Activated CD4-positive, alpha-beta T cell treated with anti-CD3 and anti-CD28 coated beads, Interleukin-2, amount 50 U/mL, for 24 hours (primary cell): ENCODE data around the gene CDKN3.
"Not testable (repeated sequence)": the region's sequence is repeated elsewhere in the genome, so short reads cannot be mapped to it uniquely, and the experiment has no call there.

Source experiments
- DNase-seq, 2 donors: peaks; one replicate each; pipeline ENCODE4 v3.0.0-alpha.2; 2020; ENCODE audit warnings: low read depth in 1 of 2, low spot score in 1 of 2

Gene CDKN3

DNA sequence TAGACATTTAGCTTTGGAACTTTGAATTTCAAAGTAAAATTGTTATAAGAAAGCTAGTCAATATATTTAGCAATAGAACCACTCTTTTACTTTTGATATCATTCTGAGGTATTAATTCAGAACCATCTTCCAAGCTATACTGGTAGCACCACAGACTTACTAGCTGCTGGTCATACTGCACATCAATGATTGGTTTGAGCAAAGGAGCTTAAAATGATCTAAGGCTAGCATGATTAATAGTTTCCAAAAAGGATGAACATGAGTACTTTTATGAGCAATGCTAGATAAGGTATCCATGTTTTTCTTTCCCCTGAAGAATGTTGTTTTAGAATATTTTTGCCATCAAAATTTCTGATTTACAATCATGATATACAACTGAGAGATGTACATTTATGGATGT is 27.2 kb downstream of the CDKN3 start:
- no peak for DNase-seq

DNA sequence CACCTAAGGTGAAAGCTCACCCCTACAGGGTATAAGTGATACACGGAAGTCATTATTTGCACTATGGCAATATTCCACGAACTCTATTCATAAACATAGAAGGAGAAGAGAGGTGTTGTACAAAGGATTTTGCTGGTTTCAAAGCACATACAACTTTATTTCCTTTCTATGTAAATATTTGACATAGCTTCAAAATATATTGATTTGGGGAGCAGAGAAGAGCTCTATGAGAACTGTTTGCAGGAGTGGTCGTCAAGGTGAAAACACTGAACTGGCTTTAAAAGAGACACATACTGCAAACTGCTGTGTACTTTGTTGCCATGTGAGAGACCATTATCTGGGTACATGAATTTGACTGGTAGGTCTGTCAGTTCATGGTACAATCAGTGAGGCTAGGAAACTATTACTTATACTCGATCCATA is 27.7 kb downstream of the CDKN3 start:
- DNase-seq, result no peak

- no peak for DNase-seq
These were observed 28.3 kb downstream of the CDKN3 start for GRCh38 chr14:54425068-54425467.

DNA sequence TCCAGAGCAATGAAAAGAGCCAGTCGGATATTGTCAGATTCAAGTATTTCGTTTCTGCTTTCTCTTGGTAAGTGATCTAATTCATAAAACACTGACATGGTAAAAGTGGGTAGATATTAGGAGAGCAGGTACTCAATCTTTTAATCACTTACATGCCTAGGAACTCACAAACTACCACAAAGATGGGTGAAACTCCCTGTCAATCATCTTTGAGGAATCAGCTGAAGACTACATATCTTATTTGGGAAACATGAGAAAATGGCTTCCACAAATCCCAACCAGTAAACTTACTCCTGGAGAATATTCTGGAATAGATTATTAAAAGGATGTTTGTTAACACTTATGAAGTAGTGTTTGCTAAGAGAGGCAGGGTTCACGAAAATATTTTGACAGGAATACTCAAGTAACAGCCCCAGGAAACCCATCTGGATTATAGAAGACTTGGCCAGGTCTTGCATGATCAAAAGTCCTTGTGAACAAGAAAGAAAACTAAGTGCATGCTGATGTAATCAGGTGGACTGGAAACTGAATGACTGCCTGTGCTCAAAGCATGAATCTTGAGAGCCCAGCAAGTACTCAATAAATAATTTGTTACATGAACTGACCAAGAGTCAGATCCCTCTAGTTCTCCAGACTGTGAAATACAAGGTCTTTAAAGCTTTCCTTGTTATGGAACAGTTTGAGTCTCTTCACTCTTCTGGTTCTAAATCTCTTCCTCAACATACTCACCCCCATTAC is 28.9 kb downstream of the CDKN3 start:
- DNase-seq, result no peak

GRCh38 chr14:54427871-54428270 is 31.1 kb downstream of the CDKN3 start:
- no peak for DNase-seq

GRCh38 chr14:54428527-54428926 is 31.7 kb downstream of the CDKN3 start:
- DNase-seq, result no peak

- peak in 1 of 2 donors; percentile 13 for DNase-seq
These were observed 38.7 kb downstream of the CDKN3 start for GRCh38 chr14:54435500-54435981.

GRCh38 chr14:54437954-54438353 is 41.1 kb downstream of the CDKN3 start:
- DNase-seq, result not testable (repeated sequence)

DNA sequence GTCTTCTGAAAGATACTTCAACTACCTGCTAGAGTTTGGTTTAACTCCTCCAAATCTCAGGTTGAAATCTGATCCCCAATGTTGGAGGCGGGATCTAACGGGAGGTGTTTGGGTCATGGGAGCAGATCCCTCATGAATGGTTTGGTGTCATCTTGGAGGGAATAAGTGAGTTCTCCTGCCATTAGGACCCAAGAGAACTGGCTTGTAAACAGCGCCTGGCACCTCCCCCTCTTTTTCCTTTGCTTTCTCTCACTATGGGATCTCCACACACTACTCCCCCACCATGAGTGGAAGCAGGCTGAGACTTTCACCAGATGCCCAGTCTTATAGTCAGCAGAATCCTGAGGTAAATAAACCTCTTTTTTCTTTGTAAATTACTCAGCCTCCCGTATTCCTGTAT is 41.9 kb downstream of the CDKN3 start:
- DNase-seq, result no peak

GRCh38 chr14:54440037-54440436 is 43.2 kb downstream of the CDKN3 start:
- DNase-seq, result no peak

DNA sequence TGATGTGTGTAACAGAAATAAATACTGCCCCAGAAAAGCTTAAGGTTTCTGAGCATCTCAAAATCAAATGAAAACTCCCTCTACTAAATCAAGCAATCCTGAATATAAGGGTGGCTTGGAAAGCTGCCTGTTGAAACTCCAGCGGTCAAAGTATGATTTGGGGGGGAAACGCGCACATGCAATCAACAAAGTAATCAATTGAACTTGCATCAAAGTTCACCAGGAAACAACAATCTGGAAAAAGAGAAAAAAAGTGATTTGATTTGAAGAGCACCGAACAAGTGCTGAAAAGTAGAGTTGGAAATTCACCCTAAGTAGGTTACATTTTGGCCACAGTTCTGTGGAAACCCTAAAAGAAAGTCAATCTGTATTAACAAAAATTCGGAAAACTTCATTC is 43.7 kb downstream of the CDKN3 start:
- no peak for DNase-seq

DNA sequence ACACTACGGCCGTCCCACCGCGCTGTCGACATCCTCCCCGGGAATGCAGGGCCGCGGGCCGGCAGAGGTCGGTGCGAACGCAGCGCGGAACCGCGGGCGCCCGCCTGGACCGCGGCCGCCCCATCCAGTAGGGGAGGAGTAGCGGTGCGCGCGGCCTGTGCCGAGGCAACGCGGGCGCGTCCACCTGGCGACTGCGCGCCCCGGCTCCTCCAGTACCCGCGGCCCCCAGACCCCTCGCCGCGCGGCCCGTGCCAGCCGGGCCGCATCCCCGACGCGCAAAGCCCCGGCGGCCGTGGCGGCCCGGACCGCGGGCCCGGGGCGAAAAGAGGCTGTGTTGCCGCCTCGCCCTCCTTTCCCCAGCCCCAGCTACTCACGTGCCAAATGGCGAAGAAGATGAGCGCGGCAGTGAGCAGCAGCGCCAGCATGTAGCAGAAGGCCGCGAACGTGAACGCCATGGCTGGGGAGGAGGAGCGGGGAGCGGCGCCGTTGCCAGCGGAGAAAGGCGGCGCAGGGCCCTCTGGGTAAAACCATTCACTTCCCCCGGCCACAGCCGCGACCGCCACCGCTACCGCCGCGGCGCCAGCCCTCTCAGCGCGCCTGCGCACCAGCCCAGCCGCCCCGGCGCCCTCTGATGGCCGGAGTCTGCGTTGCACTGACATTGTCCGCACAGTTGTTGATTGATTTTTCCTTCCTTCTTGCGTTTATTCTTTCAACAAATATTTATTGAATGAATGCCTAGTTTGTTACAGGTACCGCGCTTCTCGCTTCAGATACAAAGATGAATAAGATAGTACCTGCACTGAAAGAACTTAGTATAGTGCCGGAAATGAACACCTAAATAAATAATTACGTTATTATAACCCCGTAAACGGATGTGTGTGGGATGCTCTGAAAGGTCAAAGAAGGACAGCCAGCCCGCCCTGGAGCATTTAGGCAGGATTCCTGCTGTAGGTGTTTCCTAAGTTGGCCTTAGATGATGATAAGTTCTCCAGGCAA is 44.4 kb downstream of the CDKN3 start, which contains the start of gene CNIH1:
Gene CNIH1, minus strand, starts transcription at position 502 of the 996 bp plus-strand sequence. Its CDS starts 47 bp downstream, at position 455.
- DNase-seq, result peak; percentile 88 to 95

DNA sequence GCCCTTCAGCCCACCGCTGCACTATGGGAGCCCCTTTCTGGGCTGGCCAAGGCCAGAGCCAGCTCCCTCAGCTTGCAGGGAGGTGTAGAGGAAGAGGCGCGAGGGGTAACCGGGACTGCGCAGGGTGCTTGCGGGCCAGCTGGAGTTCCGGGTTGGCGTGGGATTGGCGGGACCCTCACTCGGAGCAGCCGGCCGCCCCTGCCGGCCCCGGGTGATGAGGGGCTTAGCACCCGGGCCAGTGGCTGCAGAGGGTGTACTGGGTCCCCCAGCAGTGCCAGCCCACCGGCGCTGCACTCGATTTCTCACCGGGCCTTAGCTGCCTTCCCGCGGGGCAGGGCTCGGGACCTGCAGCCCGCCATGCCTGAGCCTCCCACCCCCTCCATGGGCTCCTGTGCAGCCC is 46.2 kb downstream of the CDKN3 start:
- DNase-seq, result not testable (repeated sequence)

- DNase-seq, result no peak
These were observed 47.2 kb downstream of the CDKN3 start for GRCh38 chr14:54443981-54444380.

- no peak for DNase-seq
These were observed 47.9 kb downstream of the CDKN3 start for GRCh38 chr14:54444681-54445080.

DNA sequence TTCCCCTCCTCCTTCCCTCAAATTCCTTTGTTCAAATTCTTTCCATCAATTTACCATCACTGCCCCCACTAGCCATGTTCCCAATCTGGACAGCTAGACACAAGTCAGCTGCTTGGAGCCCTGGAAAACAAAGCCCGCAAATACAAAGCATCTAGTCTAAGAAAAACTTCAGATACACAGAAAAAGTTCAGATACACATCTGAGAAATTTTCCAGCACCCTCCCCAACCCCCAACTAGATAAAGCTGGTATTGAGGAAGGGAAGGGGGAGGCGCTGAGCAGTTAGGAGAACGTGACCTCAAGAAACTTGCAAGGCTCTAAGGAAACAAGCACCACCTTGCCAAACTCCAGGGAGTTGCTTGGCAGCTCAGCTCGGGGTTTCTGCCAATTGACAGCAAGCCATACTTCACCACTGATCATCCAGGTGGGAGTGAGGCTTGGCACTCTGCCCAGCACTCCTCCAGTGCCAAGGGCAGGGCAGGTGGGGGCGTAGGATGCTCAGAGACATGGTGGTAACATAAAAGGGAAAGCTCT is 49.4 kb downstream of the CDKN3 start:
- DNase-seq, result no peak

DNA sequence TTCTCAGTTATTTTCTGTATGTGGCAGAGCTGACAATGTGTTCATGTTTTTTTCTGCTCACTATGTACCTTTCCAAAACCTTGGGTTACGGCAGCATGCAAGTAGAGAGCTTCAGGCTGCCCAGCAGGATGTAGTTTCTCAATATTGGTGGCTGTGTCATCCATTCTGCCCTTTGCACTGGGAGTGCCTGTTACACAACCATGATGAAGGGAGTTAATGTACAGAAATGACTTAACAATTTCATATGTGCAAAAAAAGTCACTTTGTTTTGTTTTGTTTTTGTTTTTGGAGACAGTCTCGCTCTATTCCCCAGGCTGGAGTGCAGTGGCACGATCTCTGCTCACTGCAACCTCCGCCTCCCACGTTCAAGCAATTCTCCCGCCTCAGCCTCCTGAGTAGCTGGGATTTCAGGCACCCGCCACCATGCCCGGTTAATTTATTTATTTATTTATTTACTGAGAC is 50.5 kb downstream of the CDKN3 start:
- DNase-seq, result no peak

DNA sequence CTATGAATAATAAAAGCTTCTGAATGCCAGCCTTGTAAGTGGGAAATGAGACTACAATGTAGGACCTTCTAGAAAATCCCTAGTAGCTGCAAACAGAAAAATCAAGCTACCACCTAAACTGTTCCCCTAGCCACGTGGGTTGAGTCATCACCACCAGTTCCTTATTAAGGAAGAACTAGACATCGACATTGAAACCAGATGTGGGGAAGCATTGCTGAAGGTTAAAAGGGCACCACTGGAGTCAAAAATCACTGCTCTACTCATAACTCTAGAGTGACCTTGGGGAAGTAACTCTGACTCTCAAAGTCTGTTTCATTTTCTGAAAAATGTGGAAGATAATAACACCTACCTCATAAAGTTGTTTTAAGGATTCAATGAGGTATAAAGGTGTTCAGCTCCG is 53.7 kb downstream of the CDKN3 start:
- no peak for DNase-seq

- no peak for DNase-seq
These were observed 54.4 kb downstream of the CDKN3 start for GRCh38 chr14:54451121-54451601.

DNA sequence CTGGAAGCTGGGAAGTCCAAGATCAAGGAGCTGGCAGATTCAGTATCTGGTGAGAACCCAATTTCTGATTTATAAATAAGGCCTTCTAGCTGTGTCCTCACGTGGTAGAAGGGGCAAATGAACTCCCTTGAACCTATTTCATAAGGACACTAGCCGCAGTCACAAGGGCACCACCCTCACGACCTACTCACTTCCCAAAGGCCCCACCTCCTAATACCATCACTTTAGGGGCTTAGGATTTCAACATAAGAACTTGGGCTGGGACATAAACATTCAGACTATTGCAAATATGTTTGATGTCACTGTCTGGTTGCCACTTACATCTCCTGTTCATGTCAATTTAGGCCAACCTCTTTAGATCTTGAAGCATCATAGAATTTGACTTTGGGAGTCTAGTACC is 55.2 kb downstream of the CDKN3 start:
- no peak for DNase-seq

DNA sequence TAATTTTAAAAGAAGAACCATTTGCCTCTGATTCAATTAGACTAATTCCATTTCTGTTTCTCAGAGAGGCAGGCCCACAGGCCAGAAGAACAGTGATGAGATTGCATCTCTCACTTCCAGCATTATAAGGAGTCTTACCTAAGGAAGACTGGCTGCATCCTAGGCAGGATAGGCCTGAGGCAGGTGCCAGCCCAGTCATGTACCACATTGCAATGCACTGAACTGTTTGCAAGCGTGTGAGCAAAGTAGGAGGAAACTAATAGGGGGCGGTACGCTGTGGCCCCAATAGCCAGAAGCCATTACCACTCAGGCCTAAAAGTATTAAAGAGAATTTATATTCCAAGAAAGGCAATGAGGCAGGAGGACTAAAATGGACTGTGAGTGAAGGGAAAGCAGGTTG is 56.4 kb downstream of the CDKN3 start:
- DNase-seq, result no peak
